Smooth muscle cell (in vitro differentiated cells): ENCODE data around the gene TNIP2. TPM values are rescaled to one million over a fixed set of nuclear protein-coding genes. Genes with fewer than 3 reads are reported as not detected.

Source experiments
- DNase-seq: peaks from one replicate; lab custom pipeline; 2025; ENCODE audit not compliant: unreplicated experiment; lab: John Stamatoyannopoulos, UW
- H2AFZ ChIP-seq: fragments of 200-600 bp; sonication (generic); 2 replicates; pipeline ENCODE4 v1.6.0; 2016; ENCODE audit warnings: antibody characterized with exemption, low read depth, mild to moderate bottlenecking
- H3F3A ChIP-seq: fragments of 200-600 bp; sonication (generic); 2 replicates; pipeline ENCODE4 v1.6.0; 2017; ENCODE audit warnings: antibody characterized with exemption, low read depth
- H3K27ac ChIP-seq: fragments of 200-600 bp; sonication (generic); 2 replicates; pipeline ENCODE4 v1.5.1; 2016; ENCODE audit warnings: low read depth, mild to moderate bottlenecking
- H3K27me3 ChIP-seq: fragments of 200-600 bp; sonication (generic); 2 replicates; pipeline ENCODE4 v1.6.1; 2016; ENCODE audit warnings: low read depth, mild to moderate bottlenecking
- H3K36me3 ChIP-seq: fragments of 200-600 bp; sonication (generic); 2 replicates; pipeline ENCODE4 v1.5.1; 2016; ENCODE audit warnings: low read depth
- H3K4me1 ChIP-seq: fragments of 200-600 bp; sonication (generic); 2 replicates; pipeline ENCODE4 v1.5.1; 2016; ENCODE audit warnings: low read depth
- H3K4me2 ChIP-seq: fragments of 200-600 bp; sonication (generic); 2 replicates; pipeline ENCODE4 v1.6.0; 2016; ENCODE audit warnings: mild to moderate bottlenecking
- H3K4me3 ChIP-seq: fragments of 200-600 bp; sonication (generic); 2 replicates; pipeline ENCODE4 v1.5.1; 2016; ENCODE audit warnings: mild to moderate bottlenecking
- H3K79me2 ChIP-seq: fragments of 200-600 bp; sonication (generic); 2 replicates; pipeline ENCODE4 v1.6.0; 2016; ENCODE audit warnings: low read depth, mild to moderate bottlenecking
- H3K9ac ChIP-seq: fragments of 200-600 bp; sonication (generic); 2 replicates; pipeline ENCODE4 v1.6.0; 2016; ENCODE audit warnings: low read depth
- H3K9me3 ChIP-seq: fragments of 200-600 bp; sonication (generic); replicated peaks from 2 replicates; pipeline ENCODE4 v1.5.1; 2016; ENCODE audit warnings: low read depth
- H4K20me1 ChIP-seq: fragments of 200-600 bp; sonication (generic); 2 replicates; pipeline ENCODE4 v1.6.0; 2016; ENCODE audit warnings: low read depth
- CTCF ChIP-seq: fragments of 200-600 bp; sonication (generic); IDR thresholded peaks from 2 replicates; pipeline ENCODE4 v1.5.1; 2017; ENCODE audit warnings: borderline replicate concordance, mild to moderate bottlenecking, antibody characterized with exemption; ENCODE audit not compliant: insufficient read depth, poor library complexity, severe bottlenecking
- WGBS: methylation state at CpG from one replicate; pipeline ENCODE4 v1.1.7; 2016; ENCODE audit warnings: low lambda C conversion rate; 5-methylcytosine and 5-hydroxymethylcytosine counted together
- polyA plus RNA-seq: library from polyadenylated mRNA; unstranded; fragments of >200 nt; fragmentation: Nextera tagmentation; extraction: Ambion mirVana; gene quantifications from 2 replicates; pipeline ENCODE4 v1.2.1, GENCODE V29; 2016
- total RNA-seq: library from RNA; depleted of rRNA; stranded (reverse); fragments of >200 nt; gene quantifications from 2 replicates; pipeline ENCODE4 v1.2.3, GENCODE V29; 2014

Gene TNIP2
- total and polyA plus RNA-seq, 2 experiments from 2014 or later = 23.8 to 37.5 TPM

- H3K27ac ChIP-seq = no peak overlapping the region
- 96% methylated on average over 9 of the region's 9 CpGs for WGBS
- DNase-seq = no peak
- H2AFZ ChIP-seq = no peak overlapping the region
- no peak overlapping the region for H3K9ac ChIP-seq
- no peaks in the 10 kb centered on the region for H4K20me1 ChIP-seq
- no peaks in the 10 kb centered on the region for H3F3A ChIP-seq
- H3K9me3 ChIP-seq = no peaks in the 10 kb centered on the region
- no peaks in the 10 kb centered on the region for H3K4me1 ChIP-seq
- H3K4me3 ChIP-seq = no peak overlapping the region
- H3K4me2 ChIP-seq = no peak overlapping the region
- TF ChIP-seq CTCF = no peak
- no peaks in the 10 kb centered on the region for H3K27me3 ChIP-seq
- H3K36me3 ChIP-seq = no peaks in the 10 kb centered on the region
- no peaks in the 10 kb centered on the region for H3K79me2 ChIP-seq
Observed at GRCh38 chr4:2786794-2787229, 30.7 kb upstream of the TNIP2 start.

GRCh38 chr4:2786152-2786671, 30.1 kb upstream of the TNIP2 start:
- Histone ChIP-seq H3K9me3 (no peaks in the 10 kb centered on the region), H3K36me3 (no peaks in the 10 kb centered on the region), H3K27me3 (no peaks in the 10 kb centered on the region), H4K20me1 (no peaks in the 10 kb centered on the region), H3K4me1 (no peaks in the 10 kb centered on the region), H3K9ac (no peak overlapping the region), H3K79me2 (no peaks in the 10 kb centered on the region), H3K4me2 (no peak overlapping the region), H3K27ac (no peak overlapping the region), H2AFZ (no peak overlapping the region), H3F3A (no peaks in the 10 kb centered on the region), H3K4me3 (no peak overlapping the region)
- DNase-seq = no peak
- no peak for TF ChIP-seq CTCF
- 98% methylated on average over 6 of the region's 7 CpGs for WGBS

GRCh38 chr4:2785613-2786012, 29.5 kb upstream of the TNIP2 start:
- Histone ChIP-seq H3F3A (no peaks in the 10 kb centered on the region), H3K4me3 (no peak overlapping the region), H3K9ac (no peak overlapping the region), H3K27ac (no peak overlapping the region), H3K4me2 (no peak overlapping the region), H4K20me1 (no peaks in the 10 kb centered on the region), H2AFZ (no peak overlapping the region), H3K79me2 (no peaks in the 10 kb centered on the region), H3K27me3 (no peaks in the 10 kb centered on the region), H3K9me3 (no peaks in the 10 kb centered on the region), H3K36me3 (no peaks in the 10 kb centered on the region), H3K4me1 (no peaks in the 10 kb centered on the region)
- TF ChIP-seq CTCF = no peak
- DNase-seq = no peak
- WGBS = 81% methylated on average over 4 of the region's 4 CpGs

- no peaks in the 10 kb centered on the region for H3K4me1 ChIP-seq
- H3K9ac ChIP-seq = no peak overlapping the region
- no peaks in the 10 kb centered on the region for H3F3A ChIP-seq
- H3K27me3 ChIP-seq = no peaks in the 10 kb centered on the region
- 90% methylated on average over 4 of the region's 4 CpGs for WGBS
- TF ChIP-seq CTCF = no peak
- no peaks in the 10 kb centered on the region for H3K36me3 ChIP-seq
- DNase-seq = no peak
- H3K4me2 ChIP-seq = no peak overlapping the region
- no peaks in the 10 kb centered on the region for H3K79me2 ChIP-seq
- H3K9me3 ChIP-seq = no peaks in the 10 kb centered on the region
- H3K4me3 ChIP-seq = no peak overlapping the region
- H4K20me1 ChIP-seq = no peaks in the 10 kb centered on the region
- no peak overlapping the region for H3K27ac ChIP-seq
- no peak overlapping the region for H2AFZ ChIP-seq
Observed at GRCh38 chr4:2783790-2784189, 27.7 kb upstream of the TNIP2 start.
